Measurements from ENCODE around the gene CAGE1.

DNA sequence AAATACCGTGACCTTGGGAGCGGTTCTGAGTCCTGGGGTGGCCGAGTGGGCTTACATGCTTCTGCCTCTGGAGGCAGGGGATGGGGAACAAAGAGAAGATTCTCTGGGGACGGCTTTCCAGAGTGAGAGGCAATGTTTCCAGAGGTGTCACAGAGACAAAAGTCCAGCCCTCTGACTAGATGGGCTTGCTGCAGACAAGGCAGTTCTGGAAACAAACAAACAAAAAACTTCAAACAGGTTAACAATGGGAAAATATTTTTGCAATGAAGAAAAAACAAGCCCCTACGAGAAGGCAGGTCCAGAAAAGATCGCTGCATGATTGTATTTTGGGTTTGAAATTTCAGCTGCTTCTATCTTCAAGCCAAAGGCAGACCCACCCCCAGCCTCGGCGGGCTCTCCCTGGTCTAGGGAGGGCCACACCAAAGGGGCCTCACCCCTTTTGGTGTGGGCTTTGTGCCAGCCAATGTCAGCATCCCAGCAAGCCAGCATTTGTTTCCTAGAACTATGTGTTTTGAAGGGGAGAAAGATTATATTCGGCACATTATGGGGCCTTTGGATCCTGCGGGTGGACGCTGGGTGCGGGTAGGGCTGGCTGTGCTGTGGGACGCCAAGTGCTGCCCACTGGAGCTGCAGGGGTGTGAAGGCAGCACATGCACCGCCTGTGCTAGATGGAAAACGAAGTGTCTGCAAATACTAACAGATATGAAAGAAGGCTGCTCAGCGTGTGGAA is 43.0 kb upstream of the CAGE1 start:
- TF ChIP-seq, protein P1, sequence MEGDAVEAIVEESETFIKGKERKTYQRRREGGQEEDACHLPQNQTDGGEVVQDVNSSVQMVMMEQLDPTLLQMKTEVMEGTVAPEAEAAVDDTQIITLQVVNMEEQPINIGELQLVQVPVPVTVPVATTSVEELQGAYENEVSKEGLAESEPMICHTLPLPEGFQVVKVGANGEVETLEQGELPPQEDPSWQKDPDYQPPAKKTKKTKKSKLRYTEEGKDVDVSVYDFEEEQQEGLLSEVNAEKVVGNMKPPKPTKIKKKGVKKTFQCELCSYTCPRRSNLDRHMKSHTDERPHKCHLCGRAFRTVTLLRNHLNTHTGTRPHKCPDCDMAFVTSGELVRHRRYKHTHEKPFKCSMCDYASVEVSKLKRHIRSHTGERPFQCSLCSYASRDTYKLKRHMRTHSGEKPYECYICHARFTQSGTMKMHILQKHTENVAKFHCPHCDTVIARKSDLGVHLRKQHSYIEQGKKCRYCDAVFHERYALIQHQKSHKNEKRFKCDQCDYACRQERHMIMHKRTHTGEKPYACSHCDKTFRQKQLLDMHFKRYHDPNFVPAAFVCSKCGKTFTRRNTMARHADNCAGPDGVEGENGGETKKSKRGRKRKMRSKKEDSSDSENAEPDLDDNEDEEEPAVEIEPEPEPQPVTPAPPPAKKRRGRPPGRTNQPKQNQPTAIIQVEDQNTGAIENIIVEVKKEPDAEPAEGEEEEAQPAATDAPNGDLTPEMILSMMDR (conservative IDR thresholded peaks at IDR 0.05; ENCODE audit: low read length): no peak
- TF ChIP-seq EZH2phosphoT487 (IDR thresholded peaks at IDR 0.05; ENCODE audit: borderline replicate concordance, low read depth, low read length): no peak

Data from OCI-LY7 (cell line).